B cell (primary cell): ENCODE data around the gene CEP55. TPM values are rescaled to one million over a fixed set of nuclear protein-coding genes. Genes with fewer than 3 reads are reported as not detected.

Source experiments
- ATAC-seq: fragments of 200-7000 bp; cut with Tn5 transposase; one replicate; pipeline ENCODE4 v1.10.0; 2021; ENCODE audit warnings: low read depth, mild to moderate bottlenecking, moderate number of reproducible peaks, moderate library complexity
- CTCF ChIA-PET: fragments of 350-600 bp; sonication (Branson Sonifier 250); formaldehyde crosslinking; loops from one replicate; lab custom pipeline; 2021; ENCODE audit warnings: antibody characterized with exemption, inconsistent platforms; lab: Charles Lee
- POLR2A ChIA-PET: fragments of 350-600 bp; sonication (Branson Sonifier 250); formaldehyde crosslinking; loops from one replicate; lab custom pipeline; 2021; ENCODE audit warnings: antibody characterized with exemption; lab: Charles Lee
- DNase-seq: peaks from one replicate; pipeline ENCODE4 v3.0.0; 2013
- H2AFZ ChIP-seq: 2 replicates; pipeline ENCODE4 v1.6.1; 2012; ENCODE audit warnings: mild to moderate bottlenecking, low read depth, low read length; ENCODE audit not compliant: insufficient read depth, poor library complexity, severe bottlenecking
- H3K27ac ChIP-seq, 2 donors: 1 replicate in 1 of 2; 2 replicates in 1 of 2; pipeline ENCODE4 v1.5.1; 2012 to 2013; ENCODE audit warnings: low read length in 2 of 2, mild to moderate bottlenecking in 2 of 2, moderate library complexity in 1 of 2
- H3K27me3 ChIP-seq, 4 experiments: fragments of 200-600 bp in 1 of 4; sonication (generic) in 1 of 4; replicated peaks in 1 of 4; 1 replicate in 2 of 4; 2 replicates in 2 of 4; pipeline versions ENCODE4 v1.6.1 to v1.7.0; 2013 to 2016; ENCODE audit warnings: low read length in 3 of 4, mild to moderate bottlenecking in 2 of 4, mixed read lengths in 1 of 4, moderate library complexity in 1 of 4; ENCODE audit not compliant: insufficient read depth in 4 of 4, control insufficient read depth in 3 of 4; ENCODE audit errors: control extremely low read depth in 1 of 4
- H3K36me3 ChIP-seq, 2 experiments: replicated peaks in 1 of 2; 1 replicate in 1 of 2; 2 replicates in 1 of 2; pipeline versions ENCODE4 v1.6.1 to v1.7.1; 2013; ENCODE audit warnings: low read length in 1 of 2; ENCODE audit not compliant: insufficient read depth in 2 of 2, control insufficient read depth in 1 of 2; ENCODE audit errors: control extremely low read depth in 1 of 2, extremely low read depth in 1 of 2
- H3K4me1 ChIP-seq, 2 donors: fragments of 200-600 bp in 1 of 2; sonication (generic) in 1 of 2; 1 replicate in 1 of 2; 2 replicates in 1 of 2; pipeline versions ENCODE4 v1.5.1 to v1.6.1; 2013 to 2017; ENCODE audit warnings: low read length in 2 of 2; ENCODE audit not compliant: control insufficient read depth in 2 of 2, insufficient read depth in 2 of 2
- H3K4me2 ChIP-seq: replicated peaks from 2 replicates; pipeline ENCODE3; 2012; ENCODE audit warnings: mild to moderate bottlenecking, low read depth, low read length; ENCODE audit not compliant: poor library complexity, severe bottlenecking
- H3K4me3 ChIP-seq, 5 experiments: fragments of 200-600 bp in 1 of 5; sonication (generic) in 1 of 5; 1 replicate in 3 of 5; 2 replicates in 2 of 5; pipeline versions ENCODE4 v1.5.1 to v1.7.0; 2011 to 2016; ENCODE audit warnings: low read length in 4 of 5, mild to moderate bottlenecking in 4 of 5, low read depth in 2 of 5, control low read depth in 1 of 5, moderate library complexity in 1 of 5; ENCODE audit not compliant: insufficient read depth in 1 of 5; ENCODE audit errors: control extremely low read depth in 1 of 5, extremely low read depth in 1 of 5
- H3K79me2 ChIP-seq: fragments of 200-600 bp; sonication (generic); one replicate; pipeline ENCODE4 v1.6.0; 2016; ENCODE audit warnings: low read length; ENCODE audit not compliant: control insufficient read depth, insufficient read depth
- H3K9ac ChIP-seq: fragments of 200-600 bp; sonication (generic); 2 replicates; pipeline ENCODE4 v1.6.1; 2017; ENCODE audit warnings: mild to moderate bottlenecking, low read length, moderate library complexity
- H3K9me3 ChIP-seq, 3 donors: one replicate each; pipeline versions ENCODE4 v1.6.1 to v1.7.1; 2013; ENCODE audit warnings: low read length in 2 of 3; ENCODE audit not compliant: control insufficient read depth in 2 of 3, insufficient read depth in 1 of 3; ENCODE audit errors: control extremely low read depth in 1 of 3
- H4K20me1 ChIP-seq: 2 replicates; pipeline ENCODE4 v1.6.0; 2012; ENCODE audit warnings: mild to moderate bottlenecking, low read length; ENCODE audit not compliant: insufficient read depth, control insufficient read depth, poor library complexity, severe bottlenecking
- H3K27ac Mint-ChIP-seq: one replicate; pipeline ENCODE4 v1.8.0; 2021; ENCODE audit warnings: mixed read lengths
- H3K27me3 Mint-ChIP-seq: one replicate; pipeline ENCODE4 v1.8.0; 2021; ENCODE audit warnings: mixed read lengths
- H3K4me1 Mint-ChIP-seq: one replicate; pipeline ENCODE4 v1.8.0; 2021; ENCODE audit warnings: mixed read lengths
- H3K4me3 Mint-ChIP-seq: one replicate; pipeline ENCODE4 v1.8.0; 2021; ENCODE audit warnings: mixed read lengths
- H3K9me3 Mint-ChIP-seq: one replicate; pipeline ENCODE4 v1.8.0; 2022; ENCODE audit warnings: mixed read lengths; ENCODE audit not compliant: insufficient read depth
- CTCF ChIP-seq: fragments of 200-600 bp; IDR thresholded peaks from one replicate; pipeline ENCODE4 v1.8.0; 2022; ENCODE audit warnings: antibody characterized with exemption, mild to moderate bottlenecking
- EZH2 ChIP-seq: IDR thresholded peaks from 2 replicates; pipeline ENCODE4 v1.6.1; 2012; ENCODE audit warnings: borderline replicate concordance, low read depth, mild to moderate bottlenecking, moderate library complexity, low read length; ENCODE audit not compliant: insufficient read depth, poor library complexity, severe bottlenecking
- WGBS: methylation state at CpG from one replicate; pipeline ENCODE4 v1.1.5; 2013; ENCODE audit warnings: missing lambda C conversion rate; ENCODE audit not compliant: insufficient coverage; 5-methylcytosine and 5-hydroxymethylcytosine counted together
- intact Hi-C: fragments of 100-400 bp; cut with micrococcal nuclease; formaldehyde crosslinking; loops from one replicate; pipeline ENCODE4 v1.10.0; 2022
- polyA plus RNA-seq: library from polyadenylated mRNA; depleted of rRNA; stranded (reverse); fragments of >200 nt; gene quantifications from 2 replicates; pipeline ENCODE4 v1.2.3, GENCODE V29; 2012
- total RNA-seq, 2 donors: library from RNA; stranded (reverse); fragments of 120-200 nt in 1 of 2; gene quantifications; 1 replicate in 1 of 2; 2 replicates in 1 of 2; pipeline versions ENCODE4 v1.2.3 to v1.2.4, GENCODE V29; 2013 to 2022

CEP55 gene
- total and polyA plus RNA-seq, 2 donors (not counting 1 experiment from before 2014, with no cell fraction given) = 0.12 to 0.27 TPM

- Histone ChIP-seq H3K4me1 (no peaks in the 10 kb centered on the region), H2AFZ (no peak overlapping the region), H3K27me3 (peaks cover 0 to 6% (median 0%) of the 10 kb centered on the region in 4 experiments), H3K4me3 (no peak overlapping the region), H3K79me2 (no peaks in the 10 kb centered on the region), H3K4me2 (no peak overlapping the region), H4K20me1 (no peaks in the 10 kb centered on the region), H3K9ac (no peak overlapping the region), H3K36me3 (no peaks in the 10 kb centered on the region), H3K9me3 (no peaks in the 10 kb centered on the region), H3K27ac (no peak overlapping the region)
- Mint-ChIP-seq H3K9me3 (no peaks in the 10 kb centered on the region), H3K4me3 (no peak overlapping the region), H3K27me3 (peaks cover 7% of the 10 kb centered on the region), H3K4me1 (peaks cover under 1% of the 10 kb centered on the region), H3K27ac (no peak overlapping the region)
- no peak for DNase-seq
- intact Hi-C loops = no loop called here
- ATAC-seq = no peak
- TF ChIP-seq EZH2 = no peak
- TF ChIP-seq CTCF = no peak
- CTCF ChIA-PET = no interaction called here
- POLR2A ChIA-PET = no interaction called here
These were observed 51.1 kb downstream of the CEP55 start for GRCh38 chr10:93547522-93547921.

- Mint-ChIP-seq H3K9me3 (no peaks in the 10 kb centered on the region), H3K4me1 (no peaks in the 10 kb centered on the region), H3K27me3 (peaks cover 4% of the 10 kb centered on the region), H3K4me3 (no peak overlapping the region), H3K27ac (no peak overlapping the region)
- H3K4me1 ChIP-seq = no peaks in the 10 kb centered on the region
- no peak for TF ChIP-seq EZH2
- TF ChIP-seq CTCF = no peak
- ATAC-seq = no peak
- H3K27me3 ChIP-seq = peaks cover 0 to 6% (median 0%) of the 10 kb centered on the region in 4 experiments
- ChIA-PET POLR2A (no interaction called here), CTCF (no interaction called here)
- H3K27ac ChIP-seq = no peak overlapping the region
- no peak overlapping the region for H3K9ac ChIP-seq
- H3K36me3 ChIP-seq = no peaks in the 10 kb centered on the region
- DNase-seq = no peak
- 98% methylated on average over 4 of the region's 5 CpGs for WGBS
- H3K9me3 ChIP-seq = no peaks in the 10 kb centered on the region
- no peak overlapping the region for H2AFZ ChIP-seq
- no peaks in the 10 kb centered on the region for H3K79me2 ChIP-seq
- no peaks in the 10 kb centered on the region for H4K20me1 ChIP-seq
- H3K4me3 ChIP-seq = no peak overlapping the region
- intact Hi-C loops = no loop called here
- H3K4me2 ChIP-seq = no peak overlapping the region
These were observed 52.1 kb downstream of the CEP55 start for GRCh38 chr10:93548376-93549071.
